Endothelial cell of umbilical vein (primary cell): ENCODE data around the gene OR8G5. TPM values are rescaled to one million over a fixed set of nuclear protein-coding genes. Genes with fewer than 3 reads are reported as not detected.

Source experiments
- BruUV-seq: library from RNA; stranded (reverse); fragments of 400-500 nt; replicated peaks from 2 replicates; lab custom pipeline; 2021; lab: Mats Ljungman, UMichigan
- CTCF ChIA-PET: fragments of 300-600, 350-600 bp; sonication (Branson Sonifier 250); formaldehyde crosslinking; loops from one replicate; lab custom pipeline; 2021; ENCODE audit warnings: antibody characterized with exemption, inconsistent platforms; lab: Charles Lee
- POLR2A ChIA-PET: fragments of 300-600, 350-600 bp; sonication (Branson Sonifier 250); formaldehyde crosslinking; loops from one replicate; lab custom pipeline; 2021; ENCODE audit warnings: antibody characterized with exemption, inconsistent platforms; lab: Charles Lee
- DNase-seq: peaks from one replicate; pipeline ENCODE4 v3.0.0-alpha.2; 2011; ENCODE audit warnings: low read depth, low spot score
- FAIRE-seq: peaks from 2 replicates; lab custom pipeline; 2011; peaks lifted over from hg19 to GRCh38; lab: Jason Lieb, UNC
- H2AFZ ChIP-seq: 2 replicates; pipeline ENCODE4 v1.6.0; 2012; ENCODE audit warnings: low read depth, low read length, control low read depth, inconsistent platforms
- H3K27ac ChIP-seq: 2 replicates; pipeline ENCODE4 v1.5.1; 2011; ENCODE audit warnings: low read depth, mild to moderate bottlenecking, control low read depth, low read length, moderate library complexity; ENCODE audit not compliant: insufficient read depth
- H3K27me3 ChIP-seq, 2 experiments: 2 replicates each; pipeline versions ENCODE4 v1.6.0 to v1.6.1; 2011; ENCODE audit warnings: low read length in 2 of 2, mixed read lengths in 1 of 2; ENCODE audit not compliant: control insufficient read depth in 2 of 2, insufficient read depth in 2 of 2
- H3K36me3 ChIP-seq, 2 experiments: 2 replicates in 1 of 2; 3 replicates in 1 of 2; pipeline ENCODE4 v1.5.1; 2011; ENCODE audit warnings: low read length in 2 of 2, mild to moderate bottlenecking in 1 of 2, moderate library complexity in 1 of 2; ENCODE audit not compliant: control insufficient read depth in 2 of 2, insufficient read depth in 2 of 2; ENCODE audit errors: extremely low read depth in 1 of 2
- H3K4me1 ChIP-seq: 3 replicates; pipeline ENCODE4 v1.5.1; 2011; ENCODE audit warnings: mild to moderate bottlenecking, low read length; ENCODE audit not compliant: control insufficient read depth, insufficient read depth; ENCODE audit errors: extremely low read depth
- H3K4me2 ChIP-seq: 2 replicates; pipeline ENCODE4 v1.6.1; 2011; ENCODE audit warnings: low read length, control low read depth, mixed read lengths; ENCODE audit not compliant: insufficient read depth
- H3K4me3 ChIP-seq, 3 experiments: fragments of 200-600 bp in 1 of 3; sonication (generic), shearing (Covaris generic) in 1 of 3; replicated peaks in 1 of 3; 2 replicates each; pipeline ENCODE4 v1.5.1; 2011 to 2016; ENCODE audit warnings: control low read depth in 3 of 3, low read length in 3 of 3, mild to moderate bottlenecking in 2 of 3, inconsistent platforms in 1 of 3, low read depth in 1 of 3, moderate library complexity in 1 of 3; ENCODE audit not compliant: insufficient read depth in 1 of 3
- H3K79me2 ChIP-seq: 2 replicates; pipeline ENCODE4 v1.6.0; 2012; ENCODE audit warnings: low read length, inconsistent platforms; ENCODE audit not compliant: control insufficient read depth, insufficient read depth
- H3K9ac ChIP-seq: replicated peaks from 2 replicates; pipeline ENCODE3; 2011; ENCODE audit warnings: low read length, control low read depth; ENCODE audit not compliant: insufficient read depth; ENCODE audit errors: extremely low read depth
- H3K9me1 ChIP-seq: replicated peaks from 3 replicates; pipeline ENCODE4 v1.6.0; 2011; ENCODE audit warnings: mild to moderate bottlenecking, low read length; ENCODE audit not compliant: control insufficient read depth, insufficient read depth; ENCODE audit errors: extremely low read depth
- H3K9me3 ChIP-seq: replicated peaks from 2 replicates; pipeline ENCODE4 v1.5.1; 2012; ENCODE audit warnings: low read length, inconsistent platforms; ENCODE audit not compliant: control insufficient read depth, insufficient read depth
- H4K20me1 ChIP-seq: replicated peaks from 2 replicates; pipeline ENCODE3; 2011; ENCODE audit warnings: mild to moderate bottlenecking, low read length; ENCODE audit not compliant: control insufficient read depth, insufficient read depth; ENCODE audit errors: extremely low read depth
- EZH2 ChIP-seq: IDR thresholded peaks from 2 replicates; pipeline ENCODE4 v1.6.1; 2012; ENCODE audit warnings: borderline replicate concordance, low read depth, mild to moderate bottlenecking, moderate library complexity, low read length, inconsistent platforms; ENCODE audit not compliant: severe bottlenecking
- FOS ChIP-seq: IDR thresholded peaks from 2 replicates; pipeline ENCODE4 v1.6.1; 2011; ENCODE audit warnings: mild to moderate bottlenecking, low read length, moderate library complexity, borderline replicate concordance; ENCODE audit not compliant: insufficient read depth
- GATA2 ChIP-seq: IDR thresholded peaks from 2 replicates; pipeline ENCODE4 v1.7.0; 2011; ENCODE audit warnings: low read depth, mild to moderate bottlenecking, moderate library complexity, mixed read lengths, low read length; ENCODE audit not compliant: insufficient read length, insufficient read depth
- JUN ChIP-seq: IDR thresholded peaks from 2 replicates; pipeline ENCODE4 v1.6.1; 2011; ENCODE audit warnings: borderline replicate concordance, low read depth; ENCODE audit not compliant: insufficient read length, insufficient read depth
- MYC ChIP-seq: IDR thresholded peaks from one replicate; pipeline ENCODE4 v1.6.1; 2011; ENCODE audit warnings: mild to moderate bottlenecking, low read depth, low read length
- POLR2A ChIP-seq: IDR thresholded peaks from 2 replicates; pipeline ENCODE4 v1.6.1; 2012; ENCODE audit warnings: low read depth, mild to moderate bottlenecking, control low read depth, low read length
- POLR2AphosphoS5 ChIP-seq: IDR thresholded peaks from 2 replicates; pipeline ENCODE4 v1.6.1; 2012; ENCODE audit warnings: low read depth, mild to moderate bottlenecking, control low read depth, low read length, moderate library complexity; ENCODE audit not compliant: insufficient read depth
- dilution Hi-C: fragments of 300-500 bp; cut with MboI; formaldehyde crosslinking; loops from one replicate; pipeline ENCODE4 v1.15.0; 2019; ENCODE audit warnings: low sequenced_read_pairs; ENCODE audit not compliant: extremely low pct_ligation_motif_present
- intact Hi-C: fragments of 100-400 bp; cut with micrococcal nuclease; formaldehyde crosslinking; loops from one replicate; pipeline ENCODE4 v1.10.0; 2022
- polyA plus RNA-seq, 4 experiments: library from polyadenylated mRNA; depleted of rRNA in 3 of 4; stranded (reverse) in 3 of 4; unstranded in 1 of 4; fragments of >200 nt; gene quantifications; 2 replicates each; pipeline versions ENCODE4 v1.2.1 to v1.2.3, GENCODE V29; 2011 to 2012; ENCODE audit warnings: missing spikeins in 1 of 4
- total RNA-seq: library from RNA; stranded (reverse); gene quantifications from 2 replicates; pipeline ENCODE4 v1.2.3, GENCODE V29; 2021
- TF ChIP-seq, protein P1 (sequence below), 2 donors: IDR thresholded peaks; 1 replicate in 1 of 2; 2 replicates in 1 of 2; pipeline ENCODE4 v1.5.1; 2011; ENCODE audit warnings: low read length in 2 of 2, mild to moderate bottlenecking in 2 of 2, moderate library complexity in 2 of 2, control low read depth in 1 of 2, inconsistent platforms in 1 of 2, low read depth in 1 of 2; ENCODE audit not compliant: insufficient read depth in 1 of 2; ENCODE audit errors: extremely low read depth in 1 of 2
- TF ChIP-seq, protein P2 (sequence below): IDR thresholded peaks from 2 replicates; pipeline ENCODE4 v1.6.1; 2011; ENCODE audit not compliant: insufficient read depth, insufficient read length

The OR8G5 gene
- total and polyA plus RNA-seq, 2 donors (not counting 3 experiments of a cell fraction or from before 2014, with no cell fraction given) = not detected

DNA sequence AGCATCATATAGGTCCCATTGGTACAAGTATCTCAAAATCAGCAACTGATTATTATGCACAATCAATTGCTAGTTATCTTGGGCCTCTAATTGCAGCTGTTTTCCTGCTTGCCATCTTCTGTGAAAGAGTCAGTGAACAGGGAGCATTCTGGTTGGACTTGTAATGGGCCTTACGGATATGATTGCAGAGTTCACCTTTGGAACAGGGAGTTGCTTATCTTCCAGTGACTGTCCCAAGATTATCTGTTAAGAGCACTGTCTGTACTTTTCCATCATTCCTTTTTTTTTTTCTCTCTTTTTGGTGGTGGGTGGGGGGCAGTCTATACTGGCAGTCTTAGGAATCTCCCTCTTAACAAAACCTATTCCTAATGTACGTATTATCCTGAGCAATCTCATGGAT is 17.8 kb downstream of the OR8G5 start:
- H3K27me3 ChIP-seq = no peaks in the 10 kb centered on the region
- H3K9ac ChIP-seq = no peak overlapping the region
- peaks cover 15% of the 10 kb centered on the region for H3K4me1 ChIP-seq
- intact Hi-C loops = no loop called here
- ChIA-PET CTCF (interaction anchor here (1.1 kb wide), 1 partner anchor 160 kb away, joined by 3 read pairs; no protein-coding TSS in a partner anchor), POLR2A (no interaction called here)
- H2AFZ ChIP-seq = no peak overlapping the region
- DNase-seq (no peak), FAIRE-seq (no peak)
- TF ChIP-seq JUN (no peak), POLR2AphosphoS5 (no peak), FOS (no peak), EZH2 (no peak), POLR2A (no peak), MYC (no peak), GATA2 (no peak)
- TF ChIP-seq, protein P1, sequence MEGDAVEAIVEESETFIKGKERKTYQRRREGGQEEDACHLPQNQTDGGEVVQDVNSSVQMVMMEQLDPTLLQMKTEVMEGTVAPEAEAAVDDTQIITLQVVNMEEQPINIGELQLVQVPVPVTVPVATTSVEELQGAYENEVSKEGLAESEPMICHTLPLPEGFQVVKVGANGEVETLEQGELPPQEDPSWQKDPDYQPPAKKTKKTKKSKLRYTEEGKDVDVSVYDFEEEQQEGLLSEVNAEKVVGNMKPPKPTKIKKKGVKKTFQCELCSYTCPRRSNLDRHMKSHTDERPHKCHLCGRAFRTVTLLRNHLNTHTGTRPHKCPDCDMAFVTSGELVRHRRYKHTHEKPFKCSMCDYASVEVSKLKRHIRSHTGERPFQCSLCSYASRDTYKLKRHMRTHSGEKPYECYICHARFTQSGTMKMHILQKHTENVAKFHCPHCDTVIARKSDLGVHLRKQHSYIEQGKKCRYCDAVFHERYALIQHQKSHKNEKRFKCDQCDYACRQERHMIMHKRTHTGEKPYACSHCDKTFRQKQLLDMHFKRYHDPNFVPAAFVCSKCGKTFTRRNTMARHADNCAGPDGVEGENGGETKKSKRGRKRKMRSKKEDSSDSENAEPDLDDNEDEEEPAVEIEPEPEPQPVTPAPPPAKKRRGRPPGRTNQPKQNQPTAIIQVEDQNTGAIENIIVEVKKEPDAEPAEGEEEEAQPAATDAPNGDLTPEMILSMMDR (IDR thresholded peaks at IDR 0.05; ENCODE audit: extremely low read depth in 1 of 2, insufficient read depth in 1 of 2, low read depth in 1 of 2, low read length in 2 of 2) = no peak
- TF ChIP-seq, protein P2, sequence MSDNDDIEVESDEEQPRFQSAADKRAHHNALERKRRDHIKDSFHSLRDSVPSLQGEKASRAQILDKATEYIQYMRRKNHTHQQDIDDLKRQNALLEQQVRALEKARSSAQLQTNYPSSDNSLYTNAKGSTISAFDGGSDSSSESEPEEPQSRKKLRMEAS = no peak
- no TSS peak for BruUV-seq
- no peaks in the 10 kb centered on the region for H3K9me3 ChIP-seq
- no peaks in the 10 kb centered on the region for H3K79me2 ChIP-seq
- no peaks in the 10 kb centered on the region for H3K36me3 ChIP-seq
- no peak overlapping the region for H3K4me2 ChIP-seq
- H3K27ac ChIP-seq = no peak overlapping the region
- H3K9me1 ChIP-seq = no peaks in the 10 kb centered on the region
- no peaks in the 10 kb centered on the region for H4K20me1 ChIP-seq
- H3K4me3 ChIP-seq = no peak overlapping the region
- dilution Hi-C loops = no loop called here
